Pulmonary artery endothelial cell (primary cell): ENCODE results near the gene S100PBP. TPM values are rescaled to one million over a fixed set of nuclear protein-coding genes. Genes with fewer than 3 reads are reported as not detected.
"Not testable (repeated sequence)": the region's sequence is repeated elsewhere in the genome, so short reads cannot be mapped to it uniquely, and the experiment has no call there.

Source experiments
- DNase-seq: peaks from one replicate; pipeline ENCODE4 v3.0.0-alpha.2; 2011; ENCODE audit warnings: low read depth, low spot score
- total RNA-seq: library from RNA; depleted of rRNA; stranded (reverse); fragments of >200 nt; gene quantifications from 2 replicates; pipeline ENCODE4 v1.2.3, GENCODE V29; 2014

S100PBP gene
- total RNA-seq, 1 donor from 2014 or later: 18.3 TPM

- no peak for DNase-seq
Observed at GRCh38 chr1:32899586-32900296, 82.3 kb downstream of the S100PBP start.

DNA sequence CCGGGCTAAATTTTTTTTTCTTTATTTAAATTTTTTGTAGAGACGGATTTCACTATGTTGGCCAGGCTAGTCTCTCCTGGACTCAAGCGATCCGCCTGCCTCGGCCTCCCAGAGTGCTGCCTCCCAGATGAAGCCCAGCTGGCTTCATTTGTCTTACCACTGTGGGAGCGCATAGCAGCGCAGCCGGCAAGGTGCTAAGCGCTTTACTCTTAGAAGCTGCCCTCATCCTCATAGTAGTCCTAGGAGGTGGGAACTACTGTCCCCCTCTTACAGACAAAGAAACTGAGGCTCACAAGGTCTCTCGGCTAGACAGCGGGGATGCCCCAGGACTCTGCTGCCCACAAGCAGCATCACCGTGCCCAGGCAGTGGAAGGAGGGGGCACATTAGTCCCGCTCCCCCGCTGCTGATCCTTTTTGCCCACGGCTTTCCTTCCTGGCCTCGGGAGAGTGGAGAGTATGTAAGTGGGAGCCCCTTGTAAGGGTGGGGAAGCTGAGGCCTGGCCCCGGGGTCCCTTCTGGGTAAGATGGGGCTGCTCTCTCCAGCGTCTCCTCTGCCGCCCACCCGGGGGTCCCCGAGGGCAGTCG lies 83.0 kb downstream of the S100PBP start:
- DNase-seq: no peak

- no peak for DNase-seq
Observed at GRCh38 chr1:32900956-32901822, 83.7 kb downstream of the S100PBP start, which contains the start of gene TMEM54. Gene TMEM54, minus strand, starts transcription at chr1:32901389. Its CDS starts 151 bp downstream, at chr1:32901238.

DNA sequence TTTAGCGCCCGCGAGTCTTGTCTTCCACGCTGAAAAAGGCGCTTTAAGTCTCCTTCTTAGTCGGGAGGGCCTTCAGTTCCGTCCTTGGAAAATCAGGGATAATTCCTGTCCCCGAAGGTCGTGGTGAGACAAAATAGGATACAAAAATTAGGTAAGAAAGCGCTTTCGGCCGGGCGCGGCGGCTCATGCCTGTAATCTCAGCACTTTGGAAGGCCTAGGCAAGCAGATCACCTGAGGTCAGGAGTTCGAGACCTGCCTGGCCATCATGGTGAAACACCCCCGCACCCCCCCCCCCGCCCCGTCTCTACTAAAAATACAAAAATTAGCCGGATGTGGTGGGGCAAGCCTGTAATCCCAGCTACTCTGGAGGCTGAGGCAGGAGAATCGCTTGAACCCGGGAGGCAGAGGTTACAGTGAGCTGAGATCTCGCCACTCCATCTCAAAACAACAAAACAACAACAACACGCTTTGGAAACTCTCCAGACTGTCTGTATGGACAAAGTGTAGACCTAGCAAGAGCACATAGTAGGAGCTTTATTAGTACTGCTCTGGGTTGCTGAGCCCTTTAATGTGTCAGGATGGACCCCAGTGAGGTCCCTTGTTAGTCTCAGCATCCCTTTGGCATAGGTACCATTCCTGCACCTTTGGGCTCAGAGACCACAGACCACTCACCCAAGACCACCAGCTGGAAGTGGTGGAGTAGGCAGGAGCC lies 84.5 kb downstream of the S100PBP start:
- DNase-seq: no peak

- no peak for DNase-seq
Observed at GRCh38 chr1:32902535-32902920, 85.1 kb downstream of the S100PBP start.

GRCh38 chr1:32903991-32904785 lies 86.7 kb downstream of the S100PBP start:
- no peak for DNase-seq

- DNase-seq: no peak
Observed at GRCh38 chr1:32904797-32905196, 87.3 kb downstream of the S100PBP start.

DNA sequence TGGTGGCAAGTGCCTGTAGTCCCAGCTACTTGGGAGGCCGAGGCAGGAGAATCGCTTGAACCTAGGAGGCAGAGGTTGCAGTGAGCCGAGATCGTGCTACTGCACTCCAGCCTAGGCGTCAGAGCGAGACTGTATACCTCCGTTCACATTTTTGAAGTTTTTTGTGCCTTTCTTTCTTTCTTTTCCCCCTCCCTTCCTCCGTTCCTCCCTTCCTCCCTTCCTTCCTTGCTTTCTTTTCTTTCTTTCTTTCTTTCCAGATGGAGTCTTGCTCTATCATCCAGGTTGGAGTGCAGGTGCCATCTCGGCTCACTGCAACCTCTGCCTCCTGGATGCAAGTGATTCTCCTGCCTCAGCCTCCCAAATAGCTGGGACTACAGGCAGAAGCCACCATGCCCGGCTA lies 88.1 kb downstream of the S100PBP start:
- DNase-seq: not testable (repeated sequence)

GRCh38 chr1:32906654-32907053 lies 89.2 kb downstream of the S100PBP start:
- no peak for DNase-seq

DNA sequence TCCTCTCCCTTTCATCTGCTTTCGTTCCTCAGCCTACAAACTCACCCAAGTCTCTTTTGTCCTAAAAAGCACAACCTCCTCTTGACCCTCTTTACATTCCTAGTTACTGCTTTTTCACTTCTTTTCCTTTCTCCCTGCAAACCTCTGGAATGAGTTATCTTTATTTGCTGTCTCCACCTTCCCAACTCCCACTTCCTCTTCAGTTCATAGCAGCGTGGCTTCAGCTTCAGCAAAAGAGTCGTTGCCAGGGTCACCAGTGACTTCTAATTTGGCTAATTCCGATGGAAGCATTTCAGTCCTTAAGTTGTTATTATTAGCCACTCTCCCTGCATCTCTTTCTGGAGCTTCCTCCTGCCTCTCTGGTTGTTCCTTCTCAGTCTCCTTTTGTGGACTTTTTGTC lies 90.0 kb downstream of the S100PBP start:
- DNase-seq: no peak

Other genes starting within 250 kb of the S100PBP start
- gene ZBTB8OS, start 167.1 kb upstream of the S100PBP start, total RNA-seq: 32.1 and 52.7 TPM in 2 replicates
- gene RBBP4, start 166.4 kb upstream of the S100PBP start, total RNA-seq: 176 and 228 TPM in 2 replicates
- gene SYNC, start 114.9 kb upstream of the S100PBP start, total RNA-seq: 11.8 and 12.1 TPM in 2 replicates
- 113 and 144 TPM in 2 replicates for gene YARS1, start 295 bp upstream of the S100PBP start, total RNA-seq
- gene FNDC5, start 53.3 kb downstream of the S100PBP start, total RNA-seq: 0.25 and 0.40 TPM in 2 replicates
- gene HPCA, start 68.8 kb downstream of the S100PBP start, total RNA-seq: not detected in 2 replicates
- 53.0 and 53.6 TPM in 2 replicates for gene TMEM54, start 83.7 kb downstream of the S100PBP start, total RNA-seq
- gene RNF19B, start 147.2 kb downstream of the S100PBP start, total RNA-seq: 30.9 and 31.2 TPM in 2 replicates
- 102 and 132 TPM in 2 replicates for gene AK2, start 219.2 kb downstream of the S100PBP start, total RNA-seq